K562 (cell line): ENCODE measurements around the gene ZFAND3. TPM values are rescaled to one million over a fixed set of nuclear protein-coding genes. Genes with fewer than 3 reads are reported as not detected.

Experiments used
- CBX3 ChIP-seq, 2 experiments: IDR thresholded peaks; 1 replicate in 1 of 2; 2 replicates in 1 of 2; pipeline ENCODE4 v1.6.1; 2012; ENCODE audit warnings: inconsistent platforms in 2 of 2, low read length in 2 of 2, borderline replicate concordance in 1 of 2, control low read depth in 1 of 2
- ETV1 ChIP-seq: fragments of 450-650 bp; conservative IDR thresholded peaks from 2 replicates; pipeline ENCODE4 v1.6.1; 2016; ENCODE audit warnings: missing genetic modification characterization, control low read depth, low read depth, missing compliant biosample characterization
- HDAC8 ChIP-seq: fragments of 450-650 bp; IDR thresholded peaks from 2 replicates; pipeline ENCODE4 v1.6.1; 2016; ENCODE audit warnings: mild to moderate bottlenecking, missing genetic modification characterization, moderate library complexity, missing compliant biosample characterization
- HES1 ChIP-seq: fragments of 450-650 bp; IDR thresholded peaks from 2 replicates; pipeline ENCODE4 v1.6.1; 2016; ENCODE audit warnings: low read depth, mild to moderate bottlenecking, moderate library complexity
- HMG20B ChIP-seq: fragments of 250-450 bp; sonication (Bioruptor Pico); IDR thresholded peaks from 2 replicates; pipeline ENCODE4 v1.5.0; 2021; ENCODE audit warnings: mild to moderate bottlenecking
- HOXB6 ChIP-seq: fragments of 250-450 bp; sonication (Bioruptor Pico); IDR thresholded peaks from 2 replicates; pipeline ENCODE4 v1.5.1; 2022; ENCODE audit warnings: mild to moderate bottlenecking, borderline replicate concordance
- LCOR ChIP-seq: sonication (generic); formaldehyde crosslinking; IDR thresholded peaks from 2 replicates; pipeline ENCODE4 v1.8.0; 2022; ENCODE audit warnings: mild to moderate bottlenecking, missing genetic modification reagents
- MAFG ChIP-seq: fragments of 450-650 bp; conservative IDR thresholded peaks from 2 replicates; pipeline ENCODE4 v1.6.1; 2016; ENCODE audit warnings: missing genetic modification characterization, missing compliant biosample characterization
- MLLT1 ChIP-seq, 2 experiments: fragments of 450-650 bp; IDR thresholded peaks; 2 replicates each; pipeline ENCODE4 v1.6.1; 2016
- MYC ChIP-seq, 2 experiments: fragments of 250-450 bp in 1 of 2; sonication (Bioruptor Pico) in 1 of 2; IDR thresholded peaks; 2 replicates each; pipeline versions ENCODE4 v1.5.1 to v1.6.1; 2012 to 2021; ENCODE audit warnings: low read depth in 2 of 2, borderline replicate concordance in 1 of 2, improper control_type of control experiment in 1 of 2, low read length in 1 of 2, mild to moderate bottlenecking in 1 of 2, moderate library complexity in 1 of 2
- NRF1 ChIP-seq, 2 experiments: fragments of 450-650 bp; IDR thresholded peaks in 1 of 2; conservative IDR thresholded peaks in 1 of 2; 2 replicates each; pipeline ENCODE4 v1.6.1; 2014; ENCODE audit warnings: mild to moderate bottlenecking in 2 of 2
- PKNOX1 ChIP-seq: fragments of 450-650 bp; IDR thresholded peaks from 2 replicates; pipeline ENCODE4 v1.6.1; 2016
- SMAD3 ChIP-seq: fragments of 450-650 bp; formaldehyde crosslinking; conservative IDR thresholded peaks from 2 replicates; pipeline ENCODE4 v1.4.0; 2020; ENCODE audit warnings: mild to moderate bottlenecking
- TFAM ChIP-seq: fragments of 250-450 bp; sonication (Bioruptor Pico); conservative IDR thresholded peaks from 2 replicates; pipeline ENCODE4 v1.5.0; 2021; ENCODE audit warnings: mild to moderate bottlenecking, moderate library complexity
- ZNF253 ChIP-seq: fragments of 250-450 bp; sonication (Bioruptor Pico); conservative IDR thresholded peaks from 2 replicates; pipeline ENCODE4 v1.6.1; 2021; ENCODE audit warnings: mild to moderate bottlenecking
- ZNF395 ChIP-seq: fragments of 200-800 bp; sonication (Bioruptor generic); IDR thresholded peaks from 2 replicates; pipeline ENCODE4 v1.6.1; 2017; ENCODE audit warnings: missing genetic modification characterization, missing compliant biosample characterization
- ZNF561 ChIP-seq: fragments of 450-650 bp; formaldehyde crosslinking; conservative IDR thresholded peaks from 2 replicates; pipeline ENCODE4 v1.4.0; 2020; ENCODE audit warnings: mild to moderate bottlenecking, moderate library complexity
- ZNF589 ChIP-seq: fragments of 200-800 bp; sonication (Bioruptor generic); IDR thresholded peaks from 2 replicates; pipeline ENCODE4 v1.6.1; 2016; ENCODE audit warnings: low read depth, missing genetic modification characterization, missing compliant biosample characterization
- ZNF740 ChIP-seq, 3 experiments: fragments of 200-800 bp in 1 of 3; sonication (Bioruptor generic) in 1 of 3; sonication (generic) in 1 of 3; formaldehyde crosslinking in 1 of 3; IDR thresholded peaks; 2 replicates each; pipeline versions ENCODE4 v1.6.1 to v1.8.0; 2016 to 2022; ENCODE audit warnings: mild to moderate bottlenecking in 2 of 3, missing compliant biosample characterization in 2 of 3, missing genetic modification characterization in 2 of 3, missing genetic modification reagents in 1 of 3
- ZNF79 ChIP-seq: fragments of 250-450 bp; sonication (Bioruptor Pico); IDR thresholded peaks from 2 replicates; pipeline ENCODE4 v1.4.0; 2020; ENCODE audit warnings: low read depth, mild to moderate bottlenecking, moderate library complexity
- polyA plus RNA-seq, 8 experiments: library from polyadenylated mRNA; depleted of rRNA in 4 of 8; stranded (reverse) in 5 of 8; unstranded in 3 of 8; fragments of >200 nt; fragmentation: Nextera tagmentation in 2 of 8; fragmentation: Illumina TruSeq in 1 of 8; extraction: Ambion mirVana in 2 of 8; extraction: Trizol in 1 of 8; gene quantifications; 2 replicates each; pipeline versions ENCODE4 v1.2.1 to v1.2.3, GENCODE V29; 2011 to 2014; ENCODE audit warnings: inconsistent platforms in 1 of 8, missing spikeins in 1 of 8
- total RNA-seq, 7 experiments: library from RNA; depleted of rRNA in 6 of 7; stranded (reverse); fragments of >200 nt in 6 of 7; fragmentation: Illumina TruSeq in 2 of 7; extraction: Trizol in 2 of 7; gene quantifications; 2 replicates each; pipeline versions ENCODE4 v1.2.1 to v1.2.3, GENCODE V29; 2011 to 2021; ENCODE audit warnings: low replicate concordance in 1 of 7

Gene ZFAND3
- total and polyA plus RNA-seq, 9 of the 15 experiments (the other 6 are each of a cell fraction or from before 2014, with no cell fraction given), result 0.81 to 26.6 (median 11.8) TPM

GRCh38 chr6:37840143-37840939 is 20.8 kb downstream of the ZFAND3 start (continued):
- TF ChIP-seq PKNOX1, result peak; percentile 93
- TF ChIP-seq HES1, result 0 out of 2 replicates have a peak, but pooled peaks have one; percentile 9
- peak; percentile 79; the same call in 1 of the 2 replicates for TF ChIP-seq ZNF589 (CRISPR knock-in tag)
- TF ChIP-seq ZNF740 (CRISPR knock-in tag; IDR thresholded peaks at IDR 0.05), result no peak
- TF ChIP-seq ZNF740 (tag; IDR thresholded peaks at IDR 0.05), result peak in 1 of 2 experiments; percentile 74; a peak in 2 of 4 replicates
- TF ChIP-seq TFAM (CRISPR knock-in tag), result no peak
- peak; percentile 80 for TF ChIP-seq ZNF395 (CRISPR knock-in tag)
- TF ChIP-seq NRF1 (conservative IDR thresholded peaks at IDR 0.05 in 1 of 2, IDR thresholded peaks at IDR 0.05 in 1 of 2), result peak; percentile 12 to 16; a peak in 1 of 4 replicates
- peak; percentile 50; the same call in 1 of the 2 replicates for TF ChIP-seq ZNF79
- peak; percentile 93 for TF ChIP-seq HDAC8 (tag)
- TF ChIP-seq SMAD3 (CRISPR knock-in tag), result 0 out of 2 replicates have a peak, but pooled peaks have one; percentile 58
- peak; percentile 73; the same call in 1 of the 2 replicates for TF ChIP-seq LCOR
- TF ChIP-seq ETV1 (tag), result peak; percentile 71
- TF ChIP-seq ZNF253, result no peak
- TF ChIP-seq HOXB6 (CRISPR knock-in tag), result 0 out of 2 replicates have a peak, but pooled peaks have one; percentile 30
- 0 out of 2 replicates have a peak, but pooled peaks have one; percentile 3 for TF ChIP-seq MAFG (tag)
- peak in 1 of 2 experiments; percentile 68; a peak in 1 of 4 replicates for TF ChIP-seq MLLT1 (IDR thresholded peaks at IDR 0.05)
- TF ChIP-seq HMG20B (CRISPR knock-in tag), result no peak
- TF ChIP-seq CBX3 (IDR thresholded peaks at IDR 0.05; ENCODE audit: borderline replicate concordance in 1 of 2, low read length in 2 of 2), result no peak
- TF ChIP-seq MYC (IDR thresholded peaks at IDR 0.05; ENCODE audit: low read depth, low read length), result peak; percentile 44
- TF ChIP-seq MYC (CRISPR knock-in tag; IDR thresholded peaks at IDR 0.05; ENCODE audit: borderline replicate concordance, low read depth), result peak; percentile 38; the same call in 1 of the 2 replicates
- TF ChIP-seq ZNF561 (CRISPR knock-in tag), result no peak
